ENCODE measurements around the gene ITPR2. TPM values are rescaled to one million over a fixed set of nuclear protein-coding genes. Genes with fewer than 3 reads are reported as not detected.

Gene ITPR2
- total RNA-seq, 1 donor: 77.7 TPM

DNA sequence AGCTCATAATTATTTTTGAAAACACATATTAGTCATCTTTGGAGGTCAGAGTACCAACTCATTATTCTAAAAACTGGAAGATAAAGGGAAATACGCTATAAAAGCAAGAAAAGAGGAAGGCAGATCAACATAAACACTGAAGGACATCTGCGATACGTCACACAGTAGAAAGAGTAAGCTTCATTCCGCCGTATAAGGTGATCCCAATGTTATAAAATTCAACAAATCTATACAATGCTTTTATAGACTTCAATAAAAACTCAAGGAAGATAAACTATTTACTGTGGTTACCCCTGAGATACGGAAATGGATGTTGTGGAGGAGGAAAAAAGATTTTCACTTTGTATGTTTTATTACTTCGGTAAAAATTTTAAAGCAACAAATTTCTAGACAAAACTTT lies 92.6 kb downstream of the ITPR2 start:
- DNase-seq (ENCODE audit: low read depth): peak; percentile 58
- no peak overlapping the region for H3K4me3 ChIP-seq (ENCODE audit: low read depth, low read length)

GRCh38 chr12:26737487-26738030 lies 95.4 kb downstream of the ITPR2 start:
- DNase-seq (ENCODE audit: low read depth): no peak
- TF ChIP-seq, protein P1, sequence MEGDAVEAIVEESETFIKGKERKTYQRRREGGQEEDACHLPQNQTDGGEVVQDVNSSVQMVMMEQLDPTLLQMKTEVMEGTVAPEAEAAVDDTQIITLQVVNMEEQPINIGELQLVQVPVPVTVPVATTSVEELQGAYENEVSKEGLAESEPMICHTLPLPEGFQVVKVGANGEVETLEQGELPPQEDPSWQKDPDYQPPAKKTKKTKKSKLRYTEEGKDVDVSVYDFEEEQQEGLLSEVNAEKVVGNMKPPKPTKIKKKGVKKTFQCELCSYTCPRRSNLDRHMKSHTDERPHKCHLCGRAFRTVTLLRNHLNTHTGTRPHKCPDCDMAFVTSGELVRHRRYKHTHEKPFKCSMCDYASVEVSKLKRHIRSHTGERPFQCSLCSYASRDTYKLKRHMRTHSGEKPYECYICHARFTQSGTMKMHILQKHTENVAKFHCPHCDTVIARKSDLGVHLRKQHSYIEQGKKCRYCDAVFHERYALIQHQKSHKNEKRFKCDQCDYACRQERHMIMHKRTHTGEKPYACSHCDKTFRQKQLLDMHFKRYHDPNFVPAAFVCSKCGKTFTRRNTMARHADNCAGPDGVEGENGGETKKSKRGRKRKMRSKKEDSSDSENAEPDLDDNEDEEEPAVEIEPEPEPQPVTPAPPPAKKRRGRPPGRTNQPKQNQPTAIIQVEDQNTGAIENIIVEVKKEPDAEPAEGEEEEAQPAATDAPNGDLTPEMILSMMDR (IDR thresholded peaks at IDR 0.05; ENCODE audit: insufficient read depth, low read depth, low read length): no peak
- H3K4me3 ChIP-seq (ENCODE audit: low read depth, low read length): no peak overlapping the region

More for the DNA sequence above, 92.6 kb downstream of the ITPR2 start:
- TF ChIP-seq, protein P1 (IDR thresholded peaks at IDR 0.05; ENCODE audit: insufficient read depth, low read depth, low read length): no peak

GRCh38 chr12:26736563-26737486 lies 96.2 kb downstream of the ITPR2 start:
- DNase-seq (ENCODE audit: low read depth): no peak
- no peak overlapping the region for H3K4me3 ChIP-seq (ENCODE audit: low read depth, low read length)
- TF ChIP-seq, protein P1 (IDR thresholded peaks at IDR 0.05; ENCODE audit: insufficient read depth, low read depth, low read length): no peak

DNA sequence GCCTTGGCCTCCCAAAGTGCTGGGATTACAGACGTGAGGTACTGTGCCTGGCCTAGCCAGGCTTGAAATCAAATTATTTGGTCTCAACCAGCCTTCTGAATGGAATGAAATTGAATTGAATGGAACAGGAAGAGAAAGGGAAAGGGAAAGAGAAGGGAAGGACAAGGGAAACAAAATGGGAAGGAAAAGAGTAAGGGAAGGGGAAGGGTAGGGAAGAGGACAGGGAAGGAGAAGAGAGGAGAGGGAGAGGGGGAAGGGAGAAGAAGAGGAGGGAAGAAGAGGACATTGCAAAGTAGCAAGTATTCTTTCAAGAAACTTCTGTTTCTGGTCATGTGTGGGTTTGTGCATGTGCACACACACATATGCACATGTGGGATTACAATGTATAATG lies 97.8 kb downstream of the ITPR2 start:
- TF ChIP-seq, protein P1 (IDR thresholded peaks at IDR 0.05; ENCODE audit: insufficient read depth, low read depth, low read length): no peak
- H3K4me3 ChIP-seq (ENCODE audit: low read depth, low read length): no peak overlapping the region
- no peak for DNase-seq (ENCODE audit: low read depth)

DNA sequence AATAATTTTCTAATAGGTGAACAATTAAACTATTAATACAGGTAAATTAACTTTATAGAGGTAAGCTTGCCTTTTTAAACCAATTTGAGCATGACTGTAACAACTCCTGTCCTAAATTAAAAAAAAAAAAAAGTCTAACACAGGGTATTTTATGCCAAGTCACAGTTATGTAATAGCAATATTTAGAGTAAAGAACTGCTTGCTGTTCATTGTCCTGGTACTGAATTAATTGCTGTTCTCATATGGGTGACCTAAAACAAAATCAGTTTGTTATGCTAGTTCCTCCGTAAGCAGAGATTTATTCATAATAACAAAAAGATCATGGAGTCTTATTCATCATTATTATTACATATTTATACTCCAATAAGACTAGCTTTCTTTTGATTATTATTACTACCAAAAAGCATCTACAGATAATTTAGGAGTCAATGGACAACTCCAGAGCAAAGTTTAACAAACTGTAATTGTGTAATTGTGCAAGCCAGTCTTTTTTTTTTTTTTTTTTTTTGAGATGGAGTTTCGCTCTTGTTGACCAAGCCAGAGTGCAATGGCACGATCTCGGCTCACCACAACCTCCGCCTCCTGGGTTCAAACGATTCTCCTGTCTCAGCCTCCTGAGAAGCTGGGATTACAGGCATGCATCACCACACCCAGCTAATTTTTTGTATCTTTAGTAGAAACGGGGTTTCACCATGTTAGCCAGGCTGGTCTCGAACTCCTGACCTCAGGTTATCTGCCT lies 98.3 kb downstream of the ITPR2 start:
- no peak overlapping the region for H3K4me3 ChIP-seq (ENCODE audit: low read depth, low read length)
- no peak for DNase-seq (ENCODE audit: low read depth)
- TF ChIP-seq, protein P1 (IDR thresholded peaks at IDR 0.05; ENCODE audit: insufficient read depth, low read depth, low read length): no peak

DNA sequence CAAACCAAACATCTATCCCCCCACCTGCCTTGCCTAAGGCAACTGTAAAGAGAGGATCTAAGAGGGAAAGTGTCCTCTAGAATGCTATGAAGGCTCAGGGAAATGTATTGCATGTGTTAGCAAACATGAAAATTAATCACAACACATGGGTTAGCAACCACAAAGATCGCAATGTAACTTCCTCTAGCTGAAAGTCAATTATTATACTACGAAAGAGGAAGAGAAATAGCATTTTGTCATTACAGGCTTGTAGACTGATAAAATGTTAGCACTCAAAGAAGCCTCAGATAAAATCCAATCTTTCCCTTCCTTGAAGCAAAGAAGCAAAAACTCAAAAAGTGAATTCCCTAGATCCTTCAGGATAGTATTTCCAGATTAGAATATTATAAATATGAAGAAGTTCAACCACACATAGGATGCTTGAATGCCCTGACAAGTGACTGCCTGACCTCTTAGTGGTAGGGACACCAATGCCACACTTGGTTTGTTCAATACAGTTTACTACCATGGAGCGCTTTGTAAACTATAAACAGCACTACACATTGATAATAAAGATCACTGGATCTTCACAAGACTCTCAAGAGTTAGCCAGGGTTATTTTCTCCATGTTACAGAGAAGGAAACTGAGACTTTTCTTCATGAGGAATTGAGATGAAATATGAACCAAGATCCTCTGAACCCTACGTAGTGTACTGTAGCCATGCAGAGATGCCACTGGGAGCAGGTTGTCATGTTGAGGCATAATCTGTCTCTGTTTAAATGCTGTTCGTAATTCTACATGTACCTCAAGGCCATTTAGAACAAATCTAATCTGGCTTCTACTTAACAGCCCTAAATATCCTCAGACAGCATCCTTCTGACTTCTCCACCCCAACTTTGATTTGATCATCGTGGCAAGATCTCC lies 100.7 kb downstream of the ITPR2 start:
- TF ChIP-seq, protein P1 (IDR thresholded peaks at IDR 0.05; ENCODE audit: insufficient read depth, low read depth, low read length): no peak
- no peak for DNase-seq (ENCODE audit: low read depth)
- H3K4me3 ChIP-seq (ENCODE audit: low read depth, low read length): no peak overlapping the region

All from fibroblast of villous mesenchyme (primary cell).